ENCODE results near the gene NINL. TPM values are rescaled to one million over a fixed set of nuclear protein-coding genes. Genes with fewer than 3 reads are reported as not detected.

Gene NINL
- total RNA-seq, 3 donors from 2014 or later (not counting 1 experiment from before 2014, with no cell fraction given), result 3.1 to 6.9 (median 4.9) TPM

DNA sequence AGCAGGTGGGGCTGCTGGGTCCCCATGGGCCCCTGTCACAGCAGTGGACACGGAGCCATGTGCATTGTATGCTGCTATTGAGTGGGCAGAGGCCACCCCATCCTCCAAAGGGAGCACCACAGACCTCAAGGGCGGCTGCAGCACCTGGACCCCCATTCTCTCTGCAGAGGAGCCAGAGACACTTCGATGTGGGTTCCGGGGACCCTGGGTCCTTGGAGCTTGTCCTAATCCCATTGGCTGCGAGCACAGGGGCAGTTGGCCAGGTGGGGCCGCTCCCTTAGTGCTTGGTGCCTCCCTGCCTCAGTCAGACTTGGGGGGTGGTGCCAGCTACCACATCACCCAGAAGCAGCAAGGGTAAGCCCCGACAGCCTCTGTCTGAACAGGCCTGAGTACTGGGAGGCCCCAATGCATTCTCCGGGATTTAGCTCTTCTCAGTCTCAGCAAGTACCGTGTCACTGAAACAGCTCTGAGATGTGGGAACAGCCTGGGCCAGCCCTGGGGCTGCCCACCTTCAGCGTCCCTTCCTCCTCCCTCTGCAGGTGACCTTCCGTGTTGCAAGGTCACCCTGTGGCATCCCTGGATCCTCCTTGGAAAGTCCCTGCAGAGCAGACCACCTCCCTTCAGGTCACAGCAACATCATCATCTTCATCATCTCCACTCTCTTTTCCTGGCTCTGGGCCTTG lies 104.0 kb downstream of the NINL start:
- no peaks in the 10 kb centered on the region for H3K4me1 ChIP-seq (ENCODE audit: control insufficient read depth, insufficient read depth, low read length)
- no peaks in the 10 kb centered on the region for H3K9me3 ChIP-seq (ENCODE audit: control insufficient read depth, insufficient read depth, low read length)
- no peaks in the 10 kb centered on the region for H3K27me3 ChIP-seq (ENCODE audit: control insufficient read depth, insufficient read depth, low read length)
- Mint-ChIP-seq H3K4me1 (peaks cover 12 to 14% of the 10 kb centered on the region in 2 donors), H3K9me3 (no peaks in the 10 kb centered on the region), H3K4me3 (no peak overlapping the region), H3K27me3 (ENCODE audit: low read depth in 2 of 2) (peaks cover 2 to 22% of the 10 kb centered on the region in 2 donors), H3K27ac (no peak overlapping the region), H3K36me3 (no peaks in the 10 kb centered on the region)
- no peak overlapping the region for H3K27ac ChIP-seq (ENCODE audit: low read length)
- DNase-seq (no peak), ATAC-seq (no peak)
- no peak overlapping the region for H3K4me3 ChIP-seq (ENCODE audit: low read length)
- WGBS (ENCODE audit: insufficient coverage), result 90% methylated on average over 11 of the region's 11 CpGs
- no peaks in the 10 kb centered on the region for H3K36me3 ChIP-seq (ENCODE audit: control insufficient read depth, insufficient read depth, low read length)
- intact Hi-C loops (cut with micrococcal nuclease), result no loop called here
- TF ChIP-seq, protein P1, sequence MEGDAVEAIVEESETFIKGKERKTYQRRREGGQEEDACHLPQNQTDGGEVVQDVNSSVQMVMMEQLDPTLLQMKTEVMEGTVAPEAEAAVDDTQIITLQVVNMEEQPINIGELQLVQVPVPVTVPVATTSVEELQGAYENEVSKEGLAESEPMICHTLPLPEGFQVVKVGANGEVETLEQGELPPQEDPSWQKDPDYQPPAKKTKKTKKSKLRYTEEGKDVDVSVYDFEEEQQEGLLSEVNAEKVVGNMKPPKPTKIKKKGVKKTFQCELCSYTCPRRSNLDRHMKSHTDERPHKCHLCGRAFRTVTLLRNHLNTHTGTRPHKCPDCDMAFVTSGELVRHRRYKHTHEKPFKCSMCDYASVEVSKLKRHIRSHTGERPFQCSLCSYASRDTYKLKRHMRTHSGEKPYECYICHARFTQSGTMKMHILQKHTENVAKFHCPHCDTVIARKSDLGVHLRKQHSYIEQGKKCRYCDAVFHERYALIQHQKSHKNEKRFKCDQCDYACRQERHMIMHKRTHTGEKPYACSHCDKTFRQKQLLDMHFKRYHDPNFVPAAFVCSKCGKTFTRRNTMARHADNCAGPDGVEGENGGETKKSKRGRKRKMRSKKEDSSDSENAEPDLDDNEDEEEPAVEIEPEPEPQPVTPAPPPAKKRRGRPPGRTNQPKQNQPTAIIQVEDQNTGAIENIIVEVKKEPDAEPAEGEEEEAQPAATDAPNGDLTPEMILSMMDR (IDR thresholded peaks at IDR 0.05), result no peak

DNA sequence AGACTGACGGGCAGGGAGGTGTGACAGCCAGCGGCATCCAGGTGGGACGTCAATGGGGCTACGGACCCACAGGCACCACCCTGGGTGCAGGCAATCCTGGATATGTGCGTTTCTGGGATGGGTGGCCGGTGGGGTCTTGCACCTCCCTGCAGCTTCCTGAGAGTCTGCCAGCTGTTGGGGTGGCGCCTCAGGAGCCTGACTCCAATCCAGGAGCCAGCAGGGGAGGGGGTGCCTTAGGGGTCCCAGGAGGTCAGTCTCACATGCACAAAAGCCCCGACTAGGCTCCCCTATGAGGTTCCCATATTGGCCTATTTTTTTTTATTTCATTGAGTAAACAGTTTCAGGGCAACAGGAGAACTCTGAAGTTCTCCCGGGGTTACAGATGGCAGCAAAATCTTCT lies 104.5 kb downstream of the NINL start:
- H3K9me3 Mint-ChIP-seq, result no peaks in the 10 kb centered on the region
- TF ChIP-seq, protein P1 (IDR thresholded peaks at IDR 0.05), result no peak
- H3K4me1 Mint-ChIP-seq, result peaks cover 9 to 11% of the 10 kb centered on the region in 2 donors
- 91% methylated on average over 9 of the region's 9 CpGs for WGBS (ENCODE audit: insufficient coverage)
- no peaks in the 10 kb centered on the region for H3K4me1 ChIP-seq (ENCODE audit: control insufficient read depth, insufficient read depth, low read length)
- no peak for ATAC-seq
- intact Hi-C loops (cut with micrococcal nuclease), result no loop called here
- H3K4me3 ChIP-seq (ENCODE audit: low read length), result no peak overlapping the region
- no peaks in the 10 kb centered on the region for H3K9me3 ChIP-seq (ENCODE audit: control insufficient read depth, insufficient read depth, low read length)
- H3K27me3 Mint-ChIP-seq (ENCODE audit: low read depth in 2 of 2), result peaks cover 0 to 18% of the 10 kb centered on the region in 2 donors
- no peak overlapping the region for H3K27ac ChIP-seq (ENCODE audit: low read length)
- no peaks in the 10 kb centered on the region for H3K27me3 ChIP-seq (ENCODE audit: control insufficient read depth, insufficient read depth, low read length)
- no peaks in the 10 kb centered on the region for H3K36me3 Mint-ChIP-seq
- DNase-seq, result no peak
- no peak overlapping the region for H3K27ac Mint-ChIP-seq
- no peaks in the 10 kb centered on the region for H3K36me3 ChIP-seq (ENCODE audit: control insufficient read depth, insufficient read depth, low read length)
- H3K4me3 Mint-ChIP-seq, result no peak overlapping the region

DNA sequence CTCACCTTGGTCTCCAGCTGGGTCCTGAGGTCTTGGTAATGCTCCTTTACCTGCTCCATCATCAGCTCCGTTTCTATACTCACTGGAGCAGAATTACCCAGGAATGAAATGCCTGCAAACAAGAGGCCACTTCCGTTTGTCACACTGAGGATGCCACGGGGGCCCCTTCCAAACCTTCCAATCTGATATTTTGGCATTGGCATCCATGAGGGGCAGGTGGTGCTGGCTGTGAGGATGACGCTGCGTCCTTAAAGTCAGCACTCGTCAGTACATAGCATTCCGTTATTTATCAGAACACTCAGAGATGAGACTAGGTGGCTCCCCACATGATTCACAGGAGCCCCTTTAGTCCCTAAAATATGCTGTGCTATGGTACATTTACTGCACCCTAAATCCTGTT lies 105.2 kb downstream of the NINL start:
- Mint-ChIP-seq H3K27ac (no peak overlapping the region), H3K27me3 (ENCODE audit: low read depth in 2 of 2) (peaks cover 0 to 18% of the 10 kb centered on the region in 2 donors), H3K4me1 (peaks cover 8 to 11% of the 10 kb centered on the region in 2 donors), H3K36me3 (no peaks in the 10 kb centered on the region), H3K4me3 (no peak overlapping the region), H3K9me3 (no peaks in the 10 kb centered on the region)
- TF ChIP-seq, protein P1 (IDR thresholded peaks at IDR 0.05), result no peak
- no peak overlapping the region for H3K4me3 ChIP-seq (ENCODE audit: low read length)
- H3K36me3 ChIP-seq (ENCODE audit: control insufficient read depth, insufficient read depth, low read length), result no peaks in the 10 kb centered on the region
- no peaks in the 10 kb centered on the region for H3K27me3 ChIP-seq (ENCODE audit: control insufficient read depth, insufficient read depth, low read length)
- DNase-seq (no peak), ATAC-seq (no peak)
- intact Hi-C loops (cut with micrococcal nuclease), result no loop called here
- WGBS (ENCODE audit: insufficient coverage), result 94% methylated on average over 7 of the region's 7 CpGs
- H3K9me3 ChIP-seq (ENCODE audit: control insufficient read depth, insufficient read depth, low read length), result no peaks in the 10 kb centered on the region
- no peaks in the 10 kb centered on the region for H3K4me1 ChIP-seq (ENCODE audit: control insufficient read depth, insufficient read depth, low read length)
- no peak overlapping the region for H3K27ac ChIP-seq (ENCODE audit: low read length)

DNA sequence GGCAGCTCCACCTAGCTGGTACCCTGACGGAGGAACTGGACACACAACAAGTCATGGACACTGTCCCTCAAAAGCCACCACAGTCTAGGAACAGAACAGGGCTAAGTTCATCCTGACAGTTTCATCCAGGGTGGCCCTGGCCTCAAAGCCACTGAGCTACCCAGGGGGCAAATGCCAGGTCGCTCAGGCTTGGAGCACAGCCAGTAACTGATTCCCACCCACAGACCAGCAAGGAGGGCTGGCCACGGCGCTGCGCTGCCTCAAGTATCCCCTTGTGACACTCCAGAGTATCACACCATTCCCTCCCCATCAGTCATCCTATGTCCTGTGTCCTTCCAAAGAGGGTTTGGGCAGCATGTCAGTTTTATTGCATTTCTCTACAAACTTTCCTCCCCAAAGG lies 105.7 kb downstream of the NINL start:
- no peak overlapping the region for H3K27ac ChIP-seq (ENCODE audit: low read length)
- WGBS (ENCODE audit: insufficient coverage), result 88% methylated on average over 5 of the region's 5 CpGs
- no peaks in the 10 kb centered on the region for H3K4me1 ChIP-seq (ENCODE audit: control insufficient read depth, insufficient read depth, low read length)
- no peaks in the 10 kb centered on the region for H3K27me3 ChIP-seq (ENCODE audit: control insufficient read depth, insufficient read depth, low read length)
- Mint-ChIP-seq H3K4me3 (no peak overlapping the region), H3K4me1 (peaks cover 3 to 6% of the 10 kb centered on the region in 2 donors), H3K36me3 (no peaks in the 10 kb centered on the region), H3K27me3 (ENCODE audit: low read depth in 2 of 2) (peaks cover 0 to 15% of the 10 kb centered on the region in 2 donors), H3K27ac (no peak overlapping the region), H3K9me3 (no peaks in the 10 kb centered on the region)
- no peaks in the 10 kb centered on the region for H3K36me3 ChIP-seq (ENCODE audit: control insufficient read depth, insufficient read depth, low read length)
- intact Hi-C loops (cut with micrococcal nuclease), result no loop called here
- ATAC-seq (no peak), DNase-seq (no peak)
- TF ChIP-seq, protein P1 (IDR thresholded peaks at IDR 0.05), result no peak
- no peak overlapping the region for H3K4me3 ChIP-seq (ENCODE audit: low read length)
- H3K9me3 ChIP-seq (ENCODE audit: control insufficient read depth, insufficient read depth, low read length), result no peaks in the 10 kb centered on the region
